Activated gamma-delta T cell treated with Interleukin-2 at 50 U/mL for 16 hours (primary cell): Measurements from ENCODE around the gene SEC11A.
A peak's percentile ranks its signal among the peaks of the same experiment; 100 is the strongest.

ENCODE experiments used
- DNase-seq: peaks from one replicate; pipeline ENCODE4 v3.0.0-alpha.2; 2020

SEC11A gene

GRCh38 chr15:84634228-84634837 lies 81.6 kb downstream of the SEC11A start:
- DNase-seq: no peak

- peak; percentile 54 for DNase-seq
Measured at GRCh38 chr15:84633311-84634227, 82.4 kb downstream of the SEC11A start.

GRCh38 chr15:84631706-84632272 lies 84.2 kb downstream of the SEC11A start:
- DNase-seq: no peak

DNA sequence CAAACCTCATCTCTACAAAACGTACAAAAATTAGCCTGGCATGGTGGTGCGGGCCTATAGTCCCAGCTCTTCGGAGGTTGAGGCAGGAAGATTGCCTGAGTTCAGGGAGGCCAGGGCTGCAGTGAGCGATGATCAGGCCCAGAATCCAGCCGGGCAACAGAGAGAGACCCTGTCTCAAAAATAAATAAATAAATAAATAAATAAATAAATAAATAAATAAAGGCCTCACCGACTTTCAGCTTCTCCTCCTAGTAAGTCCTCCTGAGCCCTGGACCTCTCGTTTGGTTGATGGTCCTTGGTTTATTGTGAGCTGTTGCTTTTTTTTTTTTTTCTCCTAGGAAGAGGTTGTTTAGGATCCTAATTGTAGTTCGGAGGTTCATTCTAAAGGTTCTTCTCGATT lies 86.9 kb downstream of the SEC11A start:
- DNase-seq: no peak

GRCh38 chr15:84625123-84625522 lies 90.8 kb downstream of the SEC11A start:
- no peak for DNase-seq

- no peak for DNase-seq
Measured at GRCh38 chr15:84624359-84624758, 91.6 kb downstream of the SEC11A start.

DNA sequence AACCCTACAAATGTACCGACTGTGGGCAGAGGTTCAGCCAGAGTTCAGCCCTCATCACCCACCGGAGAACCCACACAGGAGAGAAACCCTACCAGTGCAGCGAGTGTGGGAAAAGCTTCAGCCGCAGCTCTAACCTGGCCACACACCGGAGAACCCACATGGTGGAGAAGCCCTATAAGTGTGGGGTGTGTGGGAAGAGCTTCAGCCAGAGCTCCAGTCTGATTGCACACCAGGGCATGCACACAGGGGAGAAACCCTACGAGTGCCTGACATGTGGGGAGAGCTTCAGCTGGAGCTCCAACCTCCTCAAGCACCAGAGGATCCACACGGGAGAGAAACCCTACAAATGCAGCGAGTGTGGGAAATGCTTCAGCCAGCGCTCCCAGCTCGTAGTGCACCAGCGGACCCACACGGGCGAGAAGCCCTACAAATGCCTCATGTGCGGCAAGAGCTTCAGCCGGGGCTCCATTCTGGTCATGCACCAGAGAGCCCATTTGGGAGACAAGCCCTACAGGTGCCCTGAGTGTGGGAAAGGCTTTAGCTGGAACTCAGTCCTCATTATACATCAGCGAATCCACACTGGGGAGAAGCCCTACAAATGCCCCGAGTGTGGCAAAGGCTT lies 94.5 kb downstream of the SEC11A start:
- no peak for DNase-seq

GRCh38 chr15:84620626-84621025 lies 95.3 kb downstream of the SEC11A start:
- no peak for DNase-seq
